Choroid plexus epithelial cell (primary cell): Measurements from ENCODE around the gene TNN.

Source experiments
- DNase-seq: peaks from one replicate; pipeline ENCODE4 v3.0.0-alpha.2; 2010; ENCODE audit warnings: low read depth
- H3K4me3 ChIP-seq: 2 replicates; pipeline ENCODE4 v1.5.1; 2011; ENCODE audit warnings: low read depth, mild to moderate bottlenecking, control low read depth, low read length, moderate library complexity
- CTCF ChIP-seq: conservative IDR thresholded peaks from 2 replicates; pipeline ENCODE4 v1.5.1; 2011; ENCODE audit warnings: low read depth, mild to moderate bottlenecking, control low read depth, inconsistent platforms, low read length, moderate library complexity

Gene TNN

DNA sequence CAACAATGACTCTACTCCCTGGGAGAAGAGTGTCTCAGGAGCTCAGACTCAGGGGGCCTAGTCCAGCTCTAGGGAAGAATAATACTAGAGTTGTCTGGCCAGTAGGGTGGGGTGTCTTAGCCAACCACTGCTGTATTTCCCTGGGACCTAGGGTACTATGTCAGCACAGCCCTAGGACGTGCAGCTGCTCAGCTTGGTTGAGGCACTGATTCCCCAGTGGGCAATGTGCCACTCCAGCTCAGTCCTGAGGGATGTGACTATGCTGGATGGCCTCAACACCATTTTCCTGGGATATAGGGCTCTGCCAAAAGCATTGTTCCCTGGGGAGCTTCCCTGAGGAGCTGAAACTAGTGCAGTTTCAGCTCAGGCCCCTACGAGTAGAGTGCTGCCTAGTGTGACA, 47.4 kb downstream of the TNN start:
- no peak overlapping the region for H3K4me3 ChIP-seq
- no peak for DNase-seq
- no peak for TF ChIP-seq CTCF

- H3K4me3 ChIP-seq = no peak overlapping the region
- DNase-seq = no peak
- no peak for TF ChIP-seq CTCF
These were observed 48.7 kb downstream of the TNN start for GRCh38 chr1:175116210-175116798.

GRCh38 chr1:175116903-175117302, 49.3 kb downstream of the TNN start:
- no peak for DNase-seq
- no peak for TF ChIP-seq CTCF
- no peak overlapping the region for H3K4me3 ChIP-seq

DNA sequence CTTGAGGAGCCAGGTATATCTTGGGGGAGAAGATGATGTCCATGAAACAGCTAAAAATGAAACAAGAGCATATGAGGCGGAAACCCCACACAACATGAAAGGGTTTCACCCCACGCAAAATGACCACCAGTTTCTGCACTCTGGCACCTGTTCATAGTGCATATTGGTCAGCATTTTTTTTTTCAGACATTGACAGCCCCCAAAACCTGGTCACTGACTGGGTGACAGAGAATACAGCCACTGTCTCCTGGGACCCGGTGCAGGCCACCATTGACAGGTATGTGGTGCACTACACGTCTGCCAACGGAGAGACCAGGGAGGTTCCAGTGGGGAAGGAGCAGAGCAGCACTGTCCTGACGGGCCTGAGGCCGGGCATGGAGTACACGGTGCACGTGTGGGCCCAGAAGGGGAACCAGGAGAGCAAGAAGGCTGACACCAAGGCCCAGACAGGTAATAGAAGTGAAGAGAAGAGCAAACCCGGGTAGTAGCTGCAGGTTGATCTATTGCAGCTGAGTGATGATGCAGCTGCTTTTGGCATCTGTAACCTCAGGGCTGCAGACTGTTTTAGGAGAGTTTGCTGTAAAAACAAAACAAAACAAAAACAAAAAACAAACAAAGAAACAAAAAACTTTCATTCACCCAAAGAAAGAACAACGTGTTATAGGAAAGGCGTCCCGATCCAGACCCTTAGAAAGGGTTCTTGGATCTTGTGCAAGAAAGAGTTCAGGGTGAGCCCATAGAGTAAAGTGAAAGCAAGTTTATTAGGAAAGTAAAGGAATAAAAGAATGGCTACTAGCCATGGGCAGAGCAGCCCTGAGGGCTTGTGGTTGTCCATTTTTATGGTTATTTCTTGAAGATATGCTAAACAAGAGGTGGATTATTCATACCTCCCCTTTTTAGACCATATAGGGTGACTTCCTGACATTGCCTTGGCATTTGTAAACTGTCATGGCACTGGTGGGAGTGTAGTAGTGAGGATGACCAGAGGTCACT, 51.0 kb downstream of the TNN start:
- DNase-seq = no peak
- no peak for TF ChIP-seq CTCF
- no peak overlapping the region for H3K4me3 ChIP-seq

- no peak for TF ChIP-seq CTCF
- no peak overlapping the region for H3K4me3 ChIP-seq
- DNase-seq = no peak
These were observed 52.9 kb downstream of the TNN start for GRCh38 chr1:175120511-175120910.

GRCh38 chr1:175124861-175125260, 57.2 kb downstream of the TNN start:
- DNase-seq = no peak
- no peak overlapping the region for H3K4me3 ChIP-seq
- no peak for TF ChIP-seq CTCF
